GM21576 (cell line): ENCODE results near the gene ATP7B.

Experiments
- ATAC-seq: cut with Tn5 transposase; IDR thresholded peaks from one replicate; pipeline ENCODE4 v1.9.1; 2021; ENCODE audit warnings: mild to moderate bottlenecking, moderate library complexity; ENCODE audit not compliant: unreplicated experiment

The ATP7B gene

DNA sequence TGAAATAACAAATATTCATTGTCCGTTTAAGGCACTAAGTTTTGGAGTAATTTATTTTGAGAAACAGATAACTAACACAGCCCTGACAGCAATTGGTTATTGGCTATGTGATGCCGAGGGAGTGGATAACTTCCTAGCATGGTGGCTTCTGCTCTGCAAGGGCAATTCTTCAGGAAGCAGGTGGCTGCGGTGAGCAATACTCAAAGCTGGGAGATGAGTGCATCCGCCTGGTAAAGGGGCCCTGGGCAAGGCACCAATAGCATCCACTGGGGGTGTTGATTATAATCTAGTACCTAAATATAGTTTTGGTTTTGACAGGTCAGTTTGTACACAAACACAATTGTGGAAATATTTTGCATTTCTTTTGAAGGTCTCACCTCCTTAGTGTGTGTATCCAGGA, 108.5 kb downstream of the ATP7B start:
- ATAC-seq = no peak

DNA sequence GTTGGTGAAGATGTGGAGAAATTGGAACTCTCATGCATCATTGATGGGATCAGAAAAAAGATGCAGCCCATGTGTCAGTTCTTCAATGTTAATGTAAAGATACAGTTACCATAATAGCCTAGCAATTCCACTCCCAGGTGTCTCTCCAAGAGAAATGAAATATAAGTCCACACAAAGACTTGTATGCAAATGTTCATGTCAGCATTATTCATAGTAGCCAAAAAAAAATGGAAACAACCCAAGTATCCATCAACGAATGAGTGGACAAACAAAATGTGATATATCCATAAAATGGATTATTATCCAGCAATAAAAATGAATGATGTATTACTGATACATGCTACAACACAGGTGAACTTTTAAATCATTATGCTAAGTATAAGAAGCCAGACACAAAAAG, 110.8 kb downstream of the ATP7B start:
- no peak for ATAC-seq

DNA sequence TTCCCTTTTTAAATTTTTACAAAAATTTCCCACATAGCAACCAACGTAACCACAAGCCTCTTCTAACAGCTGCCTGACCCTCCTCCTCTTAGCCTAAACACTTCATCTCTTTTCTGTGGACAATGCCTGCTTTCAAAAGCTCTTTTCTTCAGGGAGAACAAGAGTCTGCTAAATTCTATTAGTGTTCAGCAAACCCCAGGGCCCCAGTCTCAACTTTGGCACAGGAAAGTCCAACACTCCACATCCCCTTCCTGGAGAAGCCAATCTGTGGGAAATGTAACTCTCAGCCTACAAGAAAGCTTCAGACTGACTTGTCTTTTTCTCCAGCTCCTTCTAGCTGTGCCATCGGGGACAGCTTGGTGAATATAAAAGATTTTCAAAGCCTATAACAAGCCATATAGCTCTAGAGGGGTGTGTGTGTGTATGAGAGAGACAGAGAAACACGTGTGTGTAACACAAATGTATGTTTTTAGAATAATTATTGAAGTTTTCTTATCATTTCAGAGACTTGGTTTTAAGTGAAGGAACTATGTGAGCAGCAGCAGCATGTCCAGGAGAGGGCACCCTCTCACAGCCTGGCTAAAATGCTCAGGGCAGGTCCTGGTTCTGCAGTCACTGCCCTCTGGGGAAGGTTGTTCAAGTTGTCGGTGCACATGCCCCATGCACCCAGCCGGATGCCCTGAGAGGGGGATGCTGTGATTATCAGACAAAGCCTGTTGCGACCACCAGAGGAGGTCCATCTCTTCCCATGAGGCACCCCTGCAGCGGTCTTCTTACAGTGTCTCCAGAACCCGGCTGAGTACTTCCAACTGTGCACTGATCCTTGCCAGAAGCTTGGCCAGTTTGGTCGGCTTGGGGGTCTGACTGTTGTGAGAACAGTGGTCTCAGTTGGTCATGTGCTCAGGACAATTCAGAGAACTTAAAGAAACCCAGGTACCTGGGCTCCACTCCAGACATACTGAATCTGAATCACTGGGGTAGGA, 115.1 kb downstream of the ATP7B start:
- peak; percentile 59 for ATAC-seq

DNA sequence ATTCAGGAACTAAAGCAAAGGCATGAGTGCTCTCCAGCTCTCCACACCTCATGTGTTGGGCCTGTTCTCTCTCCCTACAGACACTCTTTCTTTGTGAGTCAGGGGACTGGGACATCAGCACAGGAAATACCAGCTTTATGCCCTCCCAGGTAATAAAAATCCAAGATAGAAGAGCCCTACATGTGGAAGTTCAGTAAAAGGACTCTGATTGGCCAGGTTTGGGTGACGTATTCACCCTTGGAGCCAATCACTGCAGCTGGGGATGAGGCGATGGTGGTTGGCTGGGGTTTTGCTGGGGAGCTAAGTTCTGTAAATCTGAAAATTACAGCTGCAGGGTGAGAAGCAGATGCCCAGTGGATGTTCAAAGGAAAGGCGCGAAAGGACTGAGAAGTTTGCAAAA, 117.0 kb downstream of the ATP7B start:
- ATAC-seq = no peak

DNA sequence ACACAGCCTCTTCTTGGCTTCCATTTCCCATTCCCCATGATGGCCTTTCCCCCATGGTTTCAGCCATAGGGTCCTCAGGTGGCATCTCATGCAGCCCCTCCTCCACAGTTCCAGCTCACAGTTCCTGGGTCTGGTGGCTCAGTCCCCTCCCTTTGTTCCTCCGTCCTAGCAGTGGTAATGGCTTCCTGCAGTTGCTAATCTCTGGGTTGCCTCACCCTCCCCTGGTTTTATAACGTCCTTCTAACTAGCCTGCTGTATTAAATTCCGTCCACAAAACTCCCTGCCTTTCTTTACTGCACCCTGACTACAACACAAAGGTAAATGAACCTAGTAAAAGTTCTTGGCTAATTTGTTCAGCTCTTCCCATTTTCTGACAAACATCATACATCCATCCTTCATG, 118.6 kb downstream of the ATP7B start:
- ATAC-seq = no peak

DNA sequence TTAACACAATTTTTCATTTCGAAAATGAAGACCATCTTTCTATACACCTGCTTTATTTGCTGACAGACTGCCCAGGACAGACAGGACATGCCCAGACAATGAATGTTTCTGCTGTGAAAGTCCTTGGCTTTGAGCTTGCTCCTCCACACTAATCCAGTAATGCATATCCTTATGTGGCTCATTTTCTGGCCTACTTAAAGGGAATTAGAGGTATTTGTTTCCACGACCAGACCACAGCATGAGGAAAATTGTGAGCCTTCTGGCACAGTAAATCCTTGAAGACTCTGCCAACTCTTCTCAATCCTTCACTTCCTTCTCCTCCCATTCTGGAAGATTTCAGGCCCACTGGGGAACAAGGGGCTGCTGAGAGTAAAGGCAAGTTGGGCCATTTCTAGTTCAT, 123.8 kb downstream of the ATP7B start:
- no peak for ATAC-seq

DNA sequence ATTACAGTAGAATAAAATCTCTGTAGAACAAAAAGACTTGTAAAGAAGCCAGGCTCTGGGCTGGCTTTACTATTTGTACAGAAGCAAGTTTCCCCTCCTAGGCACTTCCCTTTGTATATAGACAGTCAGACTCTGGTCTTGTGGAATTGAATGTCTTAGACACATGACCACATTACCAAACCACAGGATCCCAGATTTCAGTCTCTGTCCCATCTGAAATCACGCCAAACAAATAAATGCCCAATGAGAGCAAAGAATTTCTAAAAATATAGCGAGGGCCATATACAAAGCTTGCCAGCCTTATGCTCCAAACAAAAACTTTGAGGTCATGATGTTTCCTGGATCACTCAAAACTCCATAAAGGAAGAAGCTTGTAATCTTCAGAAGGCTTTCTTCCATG, 125.6 kb downstream of the ATP7B start:
- ATAC-seq = no peak

DNA sequence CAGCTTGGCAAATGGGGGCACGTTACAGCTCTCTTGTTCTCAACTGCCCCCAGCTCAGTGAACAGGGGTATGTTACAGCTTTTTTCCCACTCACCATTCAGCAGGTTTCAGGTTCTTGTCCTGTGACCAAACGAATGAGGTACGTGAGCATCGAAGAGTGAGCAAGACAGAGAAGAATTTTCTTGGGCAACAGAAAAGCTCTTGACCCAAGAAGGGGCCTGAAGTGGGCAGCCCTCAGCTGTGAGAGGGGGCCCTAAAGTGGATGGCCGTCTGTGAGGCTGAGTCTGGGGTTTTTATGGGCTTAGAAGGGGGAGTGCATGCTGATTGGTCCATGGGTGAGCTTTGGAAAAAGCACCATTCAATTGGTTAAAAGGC, 128.0 kb downstream of the ATP7B start:
- no peak for ATAC-seq
